ENCODE results near the gene NUDT5. TPM values are rescaled to one million over a fixed set of nuclear protein-coding genes. Genes with fewer than 3 reads are reported as not detected.

Gene NUDT5
- total RNA-seq, 1 donor from 2014 or later = 112 TPM

DNA sequence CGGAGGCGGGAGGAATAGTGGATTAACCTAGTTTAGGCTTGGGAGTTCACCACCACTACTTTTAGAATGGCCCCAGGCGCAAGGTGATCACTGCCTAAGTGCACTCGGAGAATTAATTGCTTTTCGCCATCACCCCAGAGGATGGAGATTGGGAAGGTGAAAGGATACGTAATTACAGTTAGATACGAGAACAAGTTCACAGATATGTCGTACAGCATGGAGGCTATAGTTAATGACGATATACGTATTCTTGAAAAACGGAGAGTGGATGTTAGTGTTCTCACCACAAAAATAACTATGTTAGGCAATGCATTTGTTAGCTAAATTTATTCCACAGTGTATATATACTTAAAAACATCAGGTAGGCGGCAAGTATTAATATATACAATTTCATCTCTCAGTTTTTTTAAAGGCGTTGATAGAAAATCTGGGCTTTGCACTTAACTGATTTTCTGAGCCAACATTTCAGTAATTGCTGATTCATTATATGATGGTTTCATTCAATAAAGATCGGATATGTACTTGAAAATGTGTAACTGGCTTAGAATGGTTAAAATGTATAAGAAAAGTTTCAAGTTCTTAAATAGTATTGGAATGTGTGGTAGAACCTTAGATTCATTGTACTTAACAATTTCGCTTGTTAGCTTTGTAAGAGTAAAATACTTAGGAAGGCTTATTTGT, 980 bp upstream of the NUDT5 start:
- intact Hi-C loops (cut with micrococcal nuclease) = loop anchor here (2.0 to 10.0 kb wide), 4 partner anchors 16 to 898 kb away; no protein-coding TSS in a partner anchor
- Mint-ChIP-seq H3K9me3 (no peaks in the 10 kb centered on the region), H3K36me3 (ENCODE audit: low read depth) (peaks cover 63% of the 10 kb centered on the region), H3K4me3 (ENCODE audit: low read depth) (peak overlapping the region; percentile 94), H3K27me3 (ENCODE audit: low read depth) (no peaks in the 10 kb centered on the region), H3K27ac (peak overlapping the region; percentile 98), H3K4me1 (ENCODE audit: low read depth) (peaks cover 41% of the 10 kb centered on the region)
- no peak for DNase-seq (ENCODE audit: low spot score)

DNA sequence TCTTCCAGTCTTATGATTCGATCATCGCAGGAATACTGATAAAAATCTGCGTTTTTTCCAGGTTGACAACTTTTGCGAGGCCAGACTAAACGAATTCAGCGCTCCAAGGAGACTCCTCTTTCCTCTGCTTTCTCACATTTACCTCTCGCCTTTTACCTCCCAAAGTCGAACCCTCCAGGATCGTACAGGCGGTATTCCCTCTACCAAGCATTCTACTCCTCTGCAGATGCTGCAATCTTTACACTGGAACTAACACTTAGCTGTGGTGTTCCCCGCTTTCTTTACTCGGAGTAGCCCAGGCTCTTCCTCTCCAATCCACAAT, 449 bp downstream of the NUDT5 start:
- peaks cover 55% of the 10 kb centered on the region for H3K36me3 Mint-ChIP-seq (ENCODE audit: low read depth)
- no peaks in the 10 kb centered on the region for H3K9me3 Mint-ChIP-seq
- peaks cover 43% of the 10 kb centered on the region for H3K4me1 Mint-ChIP-seq (ENCODE audit: low read depth)
- H3K27me3 Mint-ChIP-seq (ENCODE audit: low read depth) = no peaks in the 10 kb centered on the region
- intact Hi-C loops (cut with micrococcal nuclease) = loop anchor here (1.0 to 10.0 kb wide), 4 partner anchors 47 to 900 kb away; no protein-coding TSS in a partner anchor
- DNase-seq (ENCODE audit: low spot score) = no peak
- peak overlapping the region; percentile 94 for H3K4me3 Mint-ChIP-seq (ENCODE audit: low read depth)
- H3K27ac Mint-ChIP-seq = peak overlapping the region; percentile 98

DNA sequence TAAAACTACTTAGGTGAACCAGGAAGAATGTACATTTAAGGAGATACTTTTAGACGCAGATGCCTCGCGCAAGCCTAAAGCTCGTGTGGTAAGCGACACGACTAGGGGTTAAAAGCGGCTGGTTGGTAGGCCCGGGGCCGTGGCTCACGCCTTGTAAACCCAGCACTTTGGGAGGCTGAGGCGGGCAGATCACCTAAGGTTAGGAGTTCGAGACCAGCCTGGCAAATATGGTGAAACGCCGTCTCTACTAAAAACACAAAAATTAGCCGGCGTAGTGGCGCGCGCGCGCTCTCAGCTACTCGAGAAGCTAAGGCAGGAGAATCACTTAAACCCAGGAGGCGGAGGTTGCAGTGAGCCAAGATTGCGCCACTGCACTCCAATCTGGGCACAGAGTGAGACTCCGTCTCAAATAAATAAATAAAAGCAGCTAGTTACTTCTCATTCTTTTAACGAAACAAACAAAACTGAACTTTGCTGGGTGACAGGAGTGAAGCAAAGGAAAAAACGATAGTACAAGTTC, 879 bp downstream of the NUDT5 start:
- Mint-ChIP-seq H3K36me3 (ENCODE audit: low read depth) (peaks cover 58% of the 10 kb centered on the region), H3K4me3 (ENCODE audit: low read depth) (peak overlapping the region; percentile 94), H3K27me3 (ENCODE audit: low read depth) (no peaks in the 10 kb centered on the region), H3K27ac (peak overlapping the region; percentile 98), H3K9me3 (no peaks in the 10 kb centered on the region), H3K4me1 (ENCODE audit: low read depth) (peaks cover 44% of the 10 kb centered on the region)
- intact Hi-C loops (cut with micrococcal nuclease) = loop anchor here (1.0 to 10.0 kb wide), 4 partner anchors 47 to 900 kb away; no protein-coding TSS in a partner anchor
- DNase-seq (ENCODE audit: low spot score) = peak; percentile 24

DNA sequence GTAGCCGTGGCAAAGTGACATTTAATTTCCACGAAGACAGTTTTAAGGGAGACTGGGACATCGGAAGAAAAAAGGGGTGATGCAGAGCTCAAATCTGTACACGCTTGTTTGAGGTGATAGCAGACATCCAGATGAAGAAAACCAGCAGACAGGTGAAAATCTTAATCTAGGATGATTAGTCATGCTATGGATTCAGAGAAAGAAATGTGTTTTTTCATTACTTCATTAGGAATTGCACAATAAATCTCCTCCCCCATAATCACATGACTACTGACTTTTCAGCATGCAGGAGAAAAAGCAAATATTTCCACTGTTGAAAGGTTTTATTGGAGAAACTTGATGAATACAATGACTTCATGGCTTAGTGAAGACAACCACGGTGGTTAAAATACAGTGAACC, 2.5 kb downstream of the NUDT5 start:
- intact Hi-C loops (cut with micrococcal nuclease) = loop anchor here (10.0 kb wide), 1 partner anchor 902 kb away; no protein-coding TSS in a partner anchor
- Mint-ChIP-seq H3K4me3 (ENCODE audit: low read depth) (peak overlapping the region; percentile 66), H3K9me3 (no peaks in the 10 kb centered on the region), H3K4me1 (ENCODE audit: low read depth) (peaks cover 35% of the 10 kb centered on the region), H3K27me3 (ENCODE audit: low read depth) (no peaks in the 10 kb centered on the region), H3K36me3 (ENCODE audit: low read depth) (peaks cover 50% of the 10 kb centered on the region), H3K27ac (no peak overlapping the region)
- DNase-seq (ENCODE audit: low spot score) = no peak

DNA sequence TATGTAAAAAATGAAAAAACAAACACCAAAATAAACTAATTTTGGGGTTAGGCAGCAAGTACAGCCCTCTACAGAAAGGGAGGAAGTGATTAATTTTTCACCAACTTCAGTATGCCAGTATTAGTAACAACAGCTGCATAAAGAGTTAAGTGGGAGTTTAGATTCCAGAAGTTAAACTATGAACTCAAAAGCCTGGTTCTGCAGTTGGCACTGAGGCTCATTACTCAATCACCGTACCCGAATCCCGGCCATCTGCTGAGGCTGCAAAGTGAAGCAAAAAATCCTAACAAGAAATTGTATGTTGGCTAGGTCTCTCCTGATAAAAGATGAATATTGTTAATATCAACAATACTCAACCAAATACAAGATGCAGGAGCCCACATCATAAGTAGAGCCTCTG, 4.0 kb downstream of the NUDT5 start:
- intact Hi-C loops (cut with micrococcal nuclease) = loop anchor here (10.0 kb wide), 1 partner anchor 903 kb away; no protein-coding TSS in a partner anchor
- peak overlapping the region; percentile 63 for H3K27ac Mint-ChIP-seq
- H3K27me3 Mint-ChIP-seq (ENCODE audit: low read depth) = no peaks in the 10 kb centered on the region
- peaks cover 58% of the 10 kb centered on the region for H3K36me3 Mint-ChIP-seq (ENCODE audit: low read depth)
- H3K4me3 Mint-ChIP-seq (ENCODE audit: low read depth) = peak overlapping the region; percentile 38
- DNase-seq (ENCODE audit: low spot score) = no peak
- H3K4me1 Mint-ChIP-seq (ENCODE audit: low read depth) = peaks cover 41% of the 10 kb centered on the region
- H3K9me3 Mint-ChIP-seq = no peaks in the 10 kb centered on the region

DNA sequence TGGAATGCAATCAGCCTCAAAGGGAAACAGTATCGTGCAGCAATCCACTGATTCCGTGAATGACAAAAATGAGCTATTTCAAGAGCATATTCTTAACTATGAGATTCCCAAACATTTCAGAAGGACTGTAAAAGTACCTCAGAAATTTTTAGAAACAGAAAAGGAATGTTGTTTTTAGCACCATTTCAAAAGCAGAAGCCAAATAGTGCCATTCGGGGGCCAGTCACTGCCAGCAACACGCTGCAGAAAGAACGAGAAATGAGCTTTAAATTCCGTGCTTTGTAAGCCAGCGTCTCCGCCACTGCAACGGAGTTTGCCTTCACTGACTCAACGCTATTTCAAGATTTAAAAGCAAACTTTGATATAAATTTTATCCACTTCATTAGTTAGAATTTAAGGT, 6.3 kb downstream of the NUDT5 start:
- Mint-ChIP-seq H3K36me3 (ENCODE audit: low read depth) (peaks cover 67% of the 10 kb centered on the region), H3K4me3 (ENCODE audit: low read depth) (no peak overlapping the region), H3K9me3 (no peaks in the 10 kb centered on the region), H3K27me3 (ENCODE audit: low read depth) (no peaks in the 10 kb centered on the region), H3K4me1 (ENCODE audit: low read depth) (peaks cover 46% of the 10 kb centered on the region), H3K27ac (no peak overlapping the region)
- no peak for DNase-seq (ENCODE audit: low spot score)
- intact Hi-C loops (cut with micrococcal nuclease) = no loop called here

DNA sequence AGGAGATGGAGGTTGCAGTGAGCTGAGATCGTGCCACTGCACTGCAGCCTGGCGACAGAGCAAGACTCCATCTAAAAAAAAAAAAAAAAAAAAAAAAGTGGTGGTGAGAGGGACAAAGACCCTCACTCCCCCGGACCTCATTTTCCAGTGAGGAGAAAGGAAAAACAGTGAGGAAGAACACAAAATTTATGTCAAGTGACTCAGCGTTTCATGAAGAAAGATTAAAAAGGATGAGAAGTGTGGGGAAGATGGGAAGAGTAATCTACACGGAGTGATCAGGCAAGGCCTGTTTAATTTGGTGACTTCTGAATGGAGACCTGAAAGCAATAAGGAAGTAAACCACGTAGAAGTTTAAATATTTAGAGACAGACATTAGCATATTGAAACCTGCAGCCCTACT, 7.0 kb downstream of the NUDT5 start:
- no peak for DNase-seq (ENCODE audit: low spot score)
- H3K27ac Mint-ChIP-seq = no peak overlapping the region
- peaks cover 41% of the 10 kb centered on the region for H3K4me1 Mint-ChIP-seq (ENCODE audit: low read depth)
- H3K36me3 Mint-ChIP-seq (ENCODE audit: low read depth) = peaks cover 65% of the 10 kb centered on the region
- no peaks in the 10 kb centered on the region for H3K9me3 Mint-ChIP-seq
- H3K4me3 Mint-ChIP-seq (ENCODE audit: low read depth) = no peak overlapping the region
- H3K27me3 Mint-ChIP-seq (ENCODE audit: low read depth) = no peaks in the 10 kb centered on the region
- intact Hi-C loops (cut with micrococcal nuclease) = no loop called here

DNA sequence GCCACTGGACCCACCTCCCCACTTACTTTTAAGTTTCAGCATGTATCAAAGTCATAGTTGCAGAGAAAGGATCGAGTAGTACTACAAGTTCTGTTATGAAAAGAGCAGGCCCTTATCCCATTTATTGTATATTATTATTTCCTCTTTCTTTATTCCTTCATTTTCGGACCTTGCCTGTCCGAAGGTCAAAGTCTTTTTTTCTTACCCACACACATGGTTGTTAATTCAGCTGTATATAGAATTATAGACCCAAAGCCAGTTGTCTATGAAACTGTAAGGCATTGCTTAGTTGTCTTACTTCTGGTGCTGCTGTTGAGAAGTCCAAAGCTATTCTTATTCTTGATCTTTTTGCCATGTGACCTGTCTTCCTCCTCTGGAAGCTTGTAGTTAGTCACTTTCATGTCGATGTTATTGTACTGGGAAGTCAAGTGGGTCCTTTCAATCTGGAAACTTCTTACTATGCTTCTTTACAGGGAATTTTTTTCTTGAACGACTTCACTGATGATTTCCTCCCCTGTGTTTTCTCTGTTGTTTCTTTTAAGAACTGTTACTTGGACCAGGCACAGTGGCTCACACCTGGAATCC, 8.3 kb downstream of the NUDT5 start:
- intact Hi-C loops (cut with micrococcal nuclease) = no loop called here
- H3K4me3 Mint-ChIP-seq (ENCODE audit: low read depth) = no peak overlapping the region
- H3K36me3 Mint-ChIP-seq (ENCODE audit: low read depth) = peaks cover 67% of the 10 kb centered on the region
- no peaks in the 10 kb centered on the region for H3K27me3 Mint-ChIP-seq (ENCODE audit: low read depth)
- peak overlapping the region; percentile 64 for H3K27ac Mint-ChIP-seq
- peaks cover 33% of the 10 kb centered on the region for H3K4me1 Mint-ChIP-seq (ENCODE audit: low read depth)
- H3K9me3 Mint-ChIP-seq = no peaks in the 10 kb centered on the region
- no peak for DNase-seq (ENCODE audit: low spot score)

DNA sequence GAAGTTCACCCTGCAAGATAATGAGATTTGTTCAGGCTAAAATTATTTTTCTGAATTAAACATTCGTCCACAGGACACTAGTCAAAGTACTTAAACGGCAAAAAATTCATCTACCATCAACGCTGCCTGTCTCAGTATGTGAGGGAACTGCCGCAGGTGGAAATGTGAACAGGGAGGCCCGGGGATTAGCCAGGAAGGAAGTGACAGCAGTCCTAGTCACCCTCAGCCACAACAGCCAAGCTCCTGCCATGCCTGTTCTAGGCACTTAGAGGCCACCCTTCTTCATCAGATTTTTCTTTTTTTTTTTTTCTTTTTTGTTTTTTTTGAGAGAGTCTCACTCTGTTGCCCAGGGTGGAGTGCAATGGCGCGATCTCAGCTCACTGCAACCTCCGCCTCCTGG, 9.4 kb downstream of the NUDT5 start:
- Mint-ChIP-seq H3K4me1 (ENCODE audit: low read depth) (peaks cover 27% of the 10 kb centered on the region), H3K4me3 (ENCODE audit: low read depth) (no peak overlapping the region), H3K27me3 (ENCODE audit: low read depth) (no peaks in the 10 kb centered on the region), H3K27ac (peak overlapping the region; percentile 64), H3K36me3 (ENCODE audit: low read depth) (peaks cover 70% of the 10 kb centered on the region), H3K9me3 (no peaks in the 10 kb centered on the region)
- intact Hi-C loops (cut with micrococcal nuclease) = no loop called here
- no peak for DNase-seq (ENCODE audit: low spot score)

DNA sequence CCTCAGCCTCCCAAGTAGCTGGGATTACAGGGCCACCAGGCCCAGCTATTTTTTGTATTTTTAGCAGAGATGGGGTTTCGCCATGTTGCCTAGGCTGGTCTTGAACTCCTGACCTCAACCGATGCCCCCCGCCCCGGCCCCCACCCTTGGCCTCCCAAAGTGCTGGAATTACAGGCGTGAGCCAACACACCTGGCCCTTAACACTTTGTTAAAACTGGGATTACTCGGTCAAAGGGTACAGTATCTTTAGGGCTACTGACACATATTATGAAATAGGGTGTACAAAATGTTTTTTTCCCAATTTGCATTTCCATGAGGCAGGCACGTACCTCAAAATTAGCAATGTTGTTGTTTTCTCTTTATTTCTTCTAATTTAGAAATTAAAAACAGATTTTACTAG, 11.5 kb downstream of the NUDT5 start:
- H3K36me3 Mint-ChIP-seq (ENCODE audit: low read depth) = peaks cover 78% of the 10 kb centered on the region
- intact Hi-C loops (cut with micrococcal nuclease) = no loop called here
- H3K4me3 Mint-ChIP-seq (ENCODE audit: low read depth) = no peak overlapping the region
- H3K27ac Mint-ChIP-seq = no peak overlapping the region
- H3K9me3 Mint-ChIP-seq = no peaks in the 10 kb centered on the region
- H3K27me3 Mint-ChIP-seq (ENCODE audit: low read depth) = no peaks in the 10 kb centered on the region
- peaks cover 36% of the 10 kb centered on the region for H3K4me1 Mint-ChIP-seq (ENCODE audit: low read depth)
- DNase-seq (ENCODE audit: low spot score) = no peak

DNA sequence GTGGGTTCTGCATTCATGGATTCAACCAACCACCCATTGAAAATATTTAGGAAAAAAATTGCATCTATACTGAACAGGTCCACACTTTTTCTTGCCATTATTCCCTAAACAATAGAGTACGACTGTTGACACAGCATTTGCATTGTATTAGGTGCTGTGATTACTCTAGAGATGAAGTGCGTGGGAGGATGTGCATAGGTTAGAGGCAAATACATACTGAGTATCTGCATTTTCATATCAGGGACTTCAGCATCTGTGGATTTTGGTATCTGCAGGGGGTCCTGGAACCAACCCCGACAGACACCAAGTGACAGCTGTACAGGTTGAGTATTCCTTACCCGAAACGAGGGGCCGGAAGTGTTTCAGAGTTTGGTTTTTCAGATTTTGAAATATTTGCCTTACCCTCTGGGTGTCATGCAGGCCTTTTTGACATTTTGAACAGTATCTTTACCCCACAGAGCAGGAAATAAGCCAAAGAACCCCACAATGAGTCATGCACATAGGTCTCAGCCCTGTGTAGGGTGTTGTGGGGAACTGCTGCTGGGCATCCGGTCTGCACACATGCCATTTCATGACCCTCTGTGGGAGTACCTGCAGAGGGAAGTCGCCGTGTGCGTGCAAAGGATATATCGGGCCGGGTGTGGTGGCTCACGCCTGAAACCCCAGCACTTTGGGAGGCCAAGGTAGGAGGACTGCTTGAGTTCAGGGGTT, 14.5 kb downstream of the NUDT5 start:
- intact Hi-C loops (cut with micrococcal nuclease) = loop anchor here (1.0 to 2.0 kb wide), 3 partner anchors 16 to 59 kb away; partner anchors contain the start of genes CDC123 and SEC61A2
- H3K27ac Mint-ChIP-seq = peak overlapping the region; percentile 88
- H3K36me3 Mint-ChIP-seq (ENCODE audit: low read depth) = peaks cover 79% of the 10 kb centered on the region
- H3K9me3 Mint-ChIP-seq = no peaks in the 10 kb centered on the region
- H3K27me3 Mint-ChIP-seq (ENCODE audit: low read depth) = no peaks in the 10 kb centered on the region
- peak overlapping the region; percentile 13 for H3K4me3 Mint-ChIP-seq (ENCODE audit: low read depth)
- peaks cover 26% of the 10 kb centered on the region for H3K4me1 Mint-ChIP-seq (ENCODE audit: low read depth)
- DNase-seq (ENCODE audit: low spot score) = peak; percentile 69

DNA sequence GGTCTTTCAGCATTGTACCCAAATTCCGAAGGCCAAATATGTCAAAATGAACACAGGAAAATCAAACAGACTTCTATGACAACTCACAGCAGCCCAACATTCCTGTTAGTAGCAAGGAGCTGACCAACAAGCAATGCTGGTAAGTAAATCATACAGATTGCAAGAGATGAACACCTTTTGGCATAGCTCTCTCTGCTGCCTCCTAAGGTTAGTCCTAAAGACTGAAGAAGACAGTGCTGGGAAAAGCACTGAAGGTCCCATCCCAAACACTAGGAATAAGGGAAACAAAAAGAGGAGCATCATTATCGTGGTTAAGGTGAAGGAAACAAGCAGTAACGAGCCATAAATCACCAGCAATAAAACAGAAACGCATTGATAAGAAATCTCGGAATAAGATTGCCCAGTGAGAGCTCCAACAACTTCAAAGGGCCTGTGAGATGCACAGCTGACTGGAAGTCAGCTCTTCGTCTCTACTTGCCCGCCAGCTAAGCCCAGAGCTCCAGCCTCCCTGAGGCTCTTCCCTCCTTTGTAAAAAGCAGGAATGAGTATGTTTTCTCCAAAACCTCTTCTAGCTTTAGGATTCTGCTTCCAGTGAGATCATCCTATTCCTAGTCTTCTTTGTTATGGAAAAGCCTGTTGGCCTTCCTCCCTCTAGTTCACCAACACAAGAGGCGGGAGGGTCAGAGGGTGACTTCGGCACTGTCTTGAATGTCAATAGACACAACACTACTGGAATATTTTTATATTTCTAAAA, 15.3 kb downstream of the NUDT5 start:
- no peaks in the 10 kb centered on the region for H3K27me3 Mint-ChIP-seq (ENCODE audit: low read depth)
- peaks cover 75% of the 10 kb centered on the region for H3K36me3 Mint-ChIP-seq (ENCODE audit: low read depth)
- DNase-seq (ENCODE audit: low spot score) = no peak
- H3K27ac Mint-ChIP-seq = peak overlapping the region; percentile 46
- intact Hi-C loops (cut with micrococcal nuclease) = loop anchor here (2.0 kb wide), 1 partner anchor 16 kb away; the partner anchor contains the start of gene CDC123
- H3K4me1 Mint-ChIP-seq (ENCODE audit: low read depth) = peaks cover 21% of the 10 kb centered on the region
- H3K4me3 Mint-ChIP-seq (ENCODE audit: low read depth) = no peak overlapping the region
- H3K9me3 Mint-ChIP-seq = no peaks in the 10 kb centered on the region
